H9 (cell line): ENCODE results near the gene MBNL1. TPM values are rescaled to one million over a fixed set of nuclear protein-coding genes. Genes with fewer than 3 reads are reported as not detected.

ENCODE experiments used
- DNase-seq: peaks from one replicate; pipeline ENCODE4 v3.0.0-alpha.2; 2017
- H2AFZ ChIP-seq: one replicate; pipeline ENCODE4 v1.6.1; 2013; ENCODE audit warnings: mild to moderate bottlenecking, low read length, control low read depth, moderate library complexity
- H2AK5ac ChIP-seq: 2 replicates; pipeline ENCODE4 v1.6.1; 2013; ENCODE audit warnings: low read length, control low read depth, mixed read lengths; ENCODE audit not compliant: insufficient read length
- H2BK120ac ChIP-seq: one replicate; pipeline ENCODE4 v1.6.1; 2013; ENCODE audit warnings: low read depth, mild to moderate bottlenecking, low read length, control low read depth, inconsistent platforms; ENCODE audit not compliant: poor library complexity, severe bottlenecking
- H2BK12ac ChIP-seq: 2 replicates; pipeline ENCODE4 v1.6.1; 2013; ENCODE audit warnings: low read length, control low read depth, mixed read lengths, low read depth; ENCODE audit not compliant: insufficient read length
- H2BK15ac ChIP-seq: 2 replicates; pipeline ENCODE4 v1.6.1; 2013; ENCODE audit warnings: low read depth, low read length, control low read depth
- H2BK20ac ChIP-seq: one replicate; pipeline ENCODE4 v1.6.1; 2013; ENCODE audit warnings: low read depth, mild to moderate bottlenecking, low read length, control low read depth, inconsistent platforms; ENCODE audit not compliant: poor library complexity, severe bottlenecking
- H2BK5ac ChIP-seq: 2 replicates; pipeline ENCODE4 v1.6.1; 2013; ENCODE audit warnings: low read length, control low read depth, mixed read lengths; ENCODE audit not compliant: insufficient read length
- H3K14ac ChIP-seq: 2 replicates; pipeline ENCODE4 v1.6.1; 2013; ENCODE audit warnings: low read length, control low read depth; ENCODE audit not compliant: insufficient read depth
- H3K18ac ChIP-seq: 2 replicates; pipeline ENCODE4 v1.6.1; 2013; ENCODE audit warnings: low read depth, mild to moderate bottlenecking, mixed read lengths, low read length, control low read depth; ENCODE audit not compliant: insufficient read length
- H3K23ac ChIP-seq: 2 replicates; pipeline ENCODE4 v1.6.1; 2013; ENCODE audit warnings: low read length, control low read depth, mixed read lengths, low read depth; ENCODE audit not compliant: insufficient read length
- H3K23me2 ChIP-seq: 2 replicates; pipeline ENCODE4 v1.6.1; 2013; ENCODE audit warnings: low read depth, mild to moderate bottlenecking, mixed read lengths, low read length, control low read depth; ENCODE audit not compliant: insufficient read length, poor library complexity, severe bottlenecking
- H3K27ac ChIP-seq: 2 replicates; pipeline ENCODE4 v1.5.1; 2013; ENCODE audit warnings: low read length, control low read depth, mixed read lengths, low read depth; ENCODE audit not compliant: insufficient read length
- H3K27me3 ChIP-seq: 2 replicates; pipeline ENCODE4 v1.6.1; 2013; ENCODE audit warnings: low read length, control low read depth, inconsistent platforms; ENCODE audit not compliant: insufficient read depth
- H3K4ac ChIP-seq: 2 replicates; pipeline ENCODE4 v1.6.1; 2013; ENCODE audit warnings: low read depth, mild to moderate bottlenecking, control low read depth, inconsistent platforms, low read length, moderate library complexity
- H3K4me1 ChIP-seq: 2 replicates; pipeline ENCODE4 v1.6.1; 2013; ENCODE audit warnings: low read length, control low read depth, inconsistent platforms; ENCODE audit not compliant: insufficient read depth
- H3K4me2 ChIP-seq: 2 replicates; pipeline ENCODE4 v1.6.1; 2013; ENCODE audit warnings: low read length, control low read depth, mixed read lengths; ENCODE audit not compliant: insufficient read length, insufficient read depth
- H3K56ac ChIP-seq: 2 replicates; pipeline ENCODE4 v1.6.1; 2013; ENCODE audit warnings: low read depth, mild to moderate bottlenecking, mixed read lengths, low read length, control low read depth; ENCODE audit not compliant: insufficient read length
- H3K79me1 ChIP-seq: 2 replicates; pipeline ENCODE4 v1.6.1; 2013; ENCODE audit warnings: low read depth, mild to moderate bottlenecking, moderate library complexity, low read length, control low read depth, inconsistent platforms; ENCODE audit not compliant: insufficient read depth, poor library complexity, severe bottlenecking
- H3K79me2 ChIP-seq: 2 replicates; pipeline ENCODE4 v1.6.1; 2013; ENCODE audit warnings: low read length, control low read depth, inconsistent platforms; ENCODE audit not compliant: insufficient read depth
- H3K9ac ChIP-seq: 2 replicates; pipeline ENCODE4 v1.6.1; 2013; ENCODE audit warnings: low read length, control low read depth, mixed read lengths; ENCODE audit not compliant: insufficient read length; ENCODE audit errors: extremely low read depth
- H3K9me3 ChIP-seq: one replicate; pipeline ENCODE4 v1.6.1; 2013; ENCODE audit warnings: low read depth, low read length, inconsistent platforms; ENCODE audit not compliant: control insufficient read depth
- H3T11ph ChIP-seq: one replicate; pipeline ENCODE4 v1.6.1; 2013; ENCODE audit warnings: mild to moderate bottlenecking, low read length, control low read depth, inconsistent platforms
- H4K20me1 ChIP-seq: one replicate; pipeline ENCODE4 v1.6.1; 2013; ENCODE audit not compliant: control insufficient read depth, insufficient read length, insufficient read depth
- H4K5ac ChIP-seq: 2 replicates; pipeline ENCODE4 v1.6.1; 2013; ENCODE audit warnings: low read depth, mild to moderate bottlenecking, mixed read lengths, low read length, control low read depth; ENCODE audit not compliant: insufficient read length
- H4K8ac ChIP-seq: replicated peaks from 2 replicates; pipeline ENCODE4 v1.6.1; 2013; ENCODE audit warnings: low read length, control low read depth, mixed read lengths, low read depth; ENCODE audit not compliant: insufficient read length
- H4K91ac ChIP-seq: 2 replicates; pipeline ENCODE4 v1.6.1; 2013; ENCODE audit warnings: low read depth, mild to moderate bottlenecking, moderate library complexity, mixed read lengths, low read length, control low read depth; ENCODE audit not compliant: insufficient read length
- H3K27ac Mint-ChIP-seq, 3 experiments: 2 replicates in 2 of 3; 3 replicates in 1 of 3; pipeline ENCODE4 v1.8.0; 2020 to 2021; ENCODE audit warnings: mixed read lengths in 3 of 3, mild to moderate bottlenecking in 1 of 3, moderate library complexity in 1 of 3
- H3K27me3 Mint-ChIP-seq: 2 replicates; pipeline ENCODE4 v1.8.0; 2021; ENCODE audit warnings: low read depth, mild to moderate bottlenecking, moderate library complexity, mixed read lengths
- H3K36me3 Mint-ChIP-seq, 3 experiments: 2 replicates in 2 of 3; 3 replicates in 1 of 3; pipeline ENCODE4 v1.8.0; 2020 to 2021; ENCODE audit warnings: low read depth in 3 of 3, mixed read lengths in 3 of 3; ENCODE audit not compliant: insufficient read depth in 1 of 3
- H3K4me1 Mint-ChIP-seq, 2 experiments: 2 replicates each; pipeline ENCODE4 v1.8.0; 2020; ENCODE audit warnings: mixed read lengths in 2 of 2
- H3K4me3 Mint-ChIP-seq, 2 experiments: 2 replicates in 1 of 2; 3 replicates in 1 of 2; pipeline ENCODE4 v1.8.0; 2020 to 2021; ENCODE audit warnings: mild to moderate bottlenecking in 2 of 2, mixed read lengths in 2 of 2, moderate library complexity in 1 of 2
- H3K9me3 Mint-ChIP-seq, 2 experiments: 2 replicates in 1 of 2; 3 replicates in 1 of 2; pipeline ENCODE4 v1.8.0; 2020; ENCODE audit warnings: mild to moderate bottlenecking in 2 of 2, mixed read lengths in 2 of 2, moderate library complexity in 1 of 2
- CTCF ChIP-seq: fragments of 200-600 bp; sonication (generic); conservative IDR thresholded peaks from 3 replicates; pipeline ENCODE4 v1.8.0; 2021; ENCODE audit warnings: antibody characterized with exemption, mild to moderate bottlenecking
- WGBS: extraction: QIAGEN DNeasy Blood & Tissue Kit; methylation state at CpG from one replicate; pipeline ENCODE4 v1.1.7; 2013; ENCODE audit warnings: missing lambda C conversion rate, low lambda C conversion rate, mixed read lengths; ENCODE audit not compliant: insufficient read length; ENCODE audit errors: extremely low coverage; 5-methylcytosine and 5-hydroxymethylcytosine counted together
- total RNA-seq: library from RNA; stranded (reverse); gene quantifications from 2 replicates; pipeline ENCODE4 v1.2.1, GENCODE V29; 2021

Gene MBNL1
- total RNA-seq, 1 experiment from 2014 or later = 14.9 TPM

- no peaks in the 10 kb centered on the region for H3K79me1 ChIP-seq
- Mint-ChIP-seq H3K4me3 (no peak overlapping the region), H3K27me3 (no peaks in the 10 kb centered on the region), H3K36me3 (peaks cover 0 to 3% (median 2%) of the 10 kb centered on the region in 3 experiments; a peak in 2 of 7 replicates), H3K4me1 (peaks cover 0 to 4% of the 10 kb centered on the region in 2 experiments; a peak in 1 of 4 replicates), H3K9me3 (peaks cover 0 to 3% of the 10 kb centered on the region in 2 experiments; a peak in 1 of 5 replicates), H3K27ac (no peak overlapping the region)
- H3K9me3 ChIP-seq = no peaks in the 10 kb centered on the region
- no peaks in the 10 kb centered on the region for H3K27me3 ChIP-seq
- H3K4ac ChIP-seq = no peak overlapping the region
- H2BK120ac ChIP-seq = no peak overlapping the region
- no peak overlapping the region for H2AK5ac ChIP-seq
- H4K8ac ChIP-seq = no peak overlapping the region
- no peak overlapping the region for H3K56ac ChIP-seq
- no peaks in the 10 kb centered on the region for H4K20me1 ChIP-seq
- no peak overlapping the region for H2BK12ac ChIP-seq
- no peak overlapping the region for H4K91ac ChIP-seq
- H3T11ph ChIP-seq = no peak overlapping the region
- no peak overlapping the region for H3K23ac ChIP-seq
- H4K5ac ChIP-seq = no peak overlapping the region
- no peaks in the 10 kb centered on the region for H3K4me1 ChIP-seq
- H2BK15ac ChIP-seq = no peak overlapping the region
- DNase-seq = no peak
- no peak overlapping the region for H3K27ac ChIP-seq
- H3K23me2 ChIP-seq = no peaks in the 10 kb centered on the region
- H2BK20ac ChIP-seq = no peak overlapping the region
- WGBS = no CpG with 5 or more reads among the region's 5 CpGs
- no peak overlapping the region for H3K4me2 ChIP-seq
- H3K14ac ChIP-seq = no peak overlapping the region; the same call in 1 of the 2 replicates
- H3K18ac ChIP-seq = no peak overlapping the region
- no peak overlapping the region for H3K9ac ChIP-seq
- no peak overlapping the region for H2BK5ac ChIP-seq
- H2AFZ ChIP-seq = no peak overlapping the region
- H3K79me2 ChIP-seq = no peaks in the 10 kb centered on the region
- no peak for TF ChIP-seq CTCF
Observed at GRCh38 chr3:152505926-152506325, 237.2 kb downstream of the MBNL1 start.
